ENCODE results near the gene ARHGEF40. TPM values are rescaled to one million over a fixed set of nuclear protein-coding genes. Genes with fewer than 3 reads are reported as not detected.
A peak's percentile ranks its signal among the peaks of the same experiment; 100 is the strongest.

ARHGEF40 gene
- total and polyA plus RNA-seq, 4 experiments from 2014 or later = 0.42 to 0.66 (median 0.51) TPM

GRCh38 chr14:21025371-21026273, 44.5 kb upstream of the ARHGEF40 start:
- peak overlapping the region; percentile 51 for H3K27ac ChIP-seq (ENCODE audit: low read depth, low read length)
- CTCF ChIA-PET (ENCODE audit: partially characterized antibody) = interaction anchor here (1.1 to 2.6 kb wide), 4 partner anchors 10 to 79 kb away, joined by 3 to 34 read pairs (median 8); no protein-coding TSS in a partner anchor
- H3K9me3 ChIP-seq (ENCODE audit: control insufficient read depth in 1 of 2, low read length in 2 of 2) = no peaks in the 10 kb centered on the region
- intact Hi-C loops (cut with micrococcal nuclease) = loop anchor here (2.0 kb wide), 1 partner anchor 67 kb away; no protein-coding TSS in a partner anchor
- H3K4me1 Mint-ChIP-seq = peaks cover 12 to 33% (median 22%) of the 10 kb centered on the region in 4 donors
- no peak for DNase-seq
- peaks cover 20% of the 10 kb centered on the region for H3K4me1 ChIP-seq (ENCODE audit: insufficient read depth, low read length)
- H3K27ac Mint-ChIP-seq = peak overlapping the region; percentile 16 to 93 (median 91)
- no peaks in the 10 kb centered on the region for H3K27me3 ChIP-seq (ENCODE audit: insufficient read depth, low read length)
- H3K27me3 Mint-ChIP-seq = no peaks in the 10 kb centered on the region
- H3K4me3 ChIP-seq (ENCODE audit: low read length in 2 of 2) = peak overlapping the region; percentile 23 to 77
- H3K36me3 Mint-ChIP-seq = peaks cover 15% of the 10 kb centered on the region in 2 donors
- POLR2A ChIA-PET (ENCODE audit: partially characterized antibody) = interaction anchor here (0.8 to 2.5 kb wide), 3 partner anchors 11 to 72 kb away, joined by 3 to 18 read pairs (median 3); no protein-coding TSS in a partner anchor
- peak overlapping the region; percentile 83 to 95 (median 91) for H3K4me3 Mint-ChIP-seq
- peaks cover 0 to 2% (median 0%) of the 10 kb centered on the region in 8 donors for H3K9me3 Mint-ChIP-seq
- H3K36me3 ChIP-seq (ENCODE audit: insufficient read depth, low read length) = no peaks in the 10 kb centered on the region

GRCh38 chr14:21026274-21026987, 43.7 kb upstream of the ARHGEF40 start:
- Histone ChIP-seq H3K4me3 (ENCODE audit: low read length in 2 of 2) (no peak overlapping the region), H3K36me3 (ENCODE audit: insufficient read depth, low read length) (no peaks in the 10 kb centered on the region), H3K27me3 (ENCODE audit: insufficient read depth, low read length) (no peaks in the 10 kb centered on the region), H3K9me3 (ENCODE audit: control insufficient read depth in 1 of 2, low read length in 2 of 2) (no peaks in the 10 kb centered on the region), H3K4me1 (ENCODE audit: insufficient read depth, low read length) (peaks cover 20% of the 10 kb centered on the region), H3K27ac (ENCODE audit: low read depth, low read length) (no peak overlapping the region)
- Mint-ChIP-seq H3K36me3 (peaks cover 7 to 8% of the 10 kb centered on the region in 2 donors), H3K9me3 (peaks cover 0 to 2% (median 0%) of the 10 kb centered on the region in 8 donors), H3K4me3 (peak overlapping the region; percentile 39 to 91 (median 56)), H3K27ac (peak overlapping the region; percentile 16 to 78 (median 51)), H3K27me3 (no peaks in the 10 kb centered on the region), H3K4me1 (peaks cover 12 to 33% (median 22%) of the 10 kb centered on the region in 4 donors)
- ChIA-PET CTCF (ENCODE audit: partially characterized antibody) (interaction anchor here (1.4 to 1.6 kb wide), 2 partner anchors 11 to 66 kb away, joined by 5 to 12 read pairs; no protein-coding TSS in a partner anchor), POLR2A (ENCODE audit: partially characterized antibody) (interaction anchor here (0.8 kb wide), 1 partner anchor 71 kb away, joined by 3 read pairs; no protein-coding TSS in a partner anchor)
- no peak for DNase-seq
- intact Hi-C loops (cut with micrococcal nuclease) = no loop called here

- intact Hi-C loops (cut with micrococcal nuclease) = no loop called here
- Mint-ChIP-seq H3K4me3 (peak overlapping the region in 6 of 8 donors; percentile 1 to 76 (median 32)), H3K4me1 (peaks cover 12 to 32% (median 22%) of the 10 kb centered on the region in 4 donors), H3K27me3 (peaks cover 0 to 1% of the 10 kb centered on the region in 2 donors), H3K9me3 (peaks cover 0 to 2% (median 0%) of the 10 kb centered on the region in 8 donors), H3K36me3 (peaks cover 3 to 6% of the 10 kb centered on the region in 2 donors), H3K27ac (peak overlapping the region in 6 of 7 donors; percentile 4 to 78 (median 63))
- POLR2A ChIA-PET (ENCODE audit: partially characterized antibody) = no interaction called here
- Histone ChIP-seq H3K27ac (ENCODE audit: low read depth, low read length) (no peak overlapping the region), H3K27me3 (ENCODE audit: insufficient read depth, low read length) (no peaks in the 10 kb centered on the region), H3K36me3 (ENCODE audit: insufficient read depth, low read length) (no peaks in the 10 kb centered on the region), H3K4me3 (ENCODE audit: low read length in 2 of 2) (no peak overlapping the region), H3K4me1 (ENCODE audit: insufficient read depth, low read length) (peaks cover 20% of the 10 kb centered on the region), H3K9me3 (ENCODE audit: control insufficient read depth in 1 of 2, low read length in 2 of 2) (no peaks in the 10 kb centered on the region)
- CTCF ChIA-PET (ENCODE audit: partially characterized antibody) = interaction anchor here (1.6 kb wide), 1 partner anchor 65 kb away, joined by 5 read pairs; no protein-coding TSS in a partner anchor
- no peak for DNase-seq
Measured at GRCh38 chr14:21026988-21027315, 43.2 kb upstream of the ARHGEF40 start.

- intact Hi-C loops (cut with micrococcal nuclease) = no loop called here
- Mint-ChIP-seq H3K27ac (peak within 1 kb of the TSS in 1 of 7 donors; percentile 60), H3K4me3 (no peak within 1 kb of the TSS), H3K4me1 (peaks cover 0 to 5% (median 2%) of the 10 kb centered on the region in 4 donors), H3K36me3 (peaks cover 0 to 2% of the 10 kb centered on the region in 2 donors), H3K9me3 (peaks cover 0 to 2% (median 0%) of the 10 kb centered on the region in 8 donors), H3K27me3 (peaks cover 1 to 3% of the 10 kb centered on the region in 2 donors)
- Histone ChIP-seq H3K9me3 (ENCODE audit: control insufficient read depth in 1 of 2, low read length in 2 of 2) (no peaks in the 10 kb centered on the region), H3K36me3 (ENCODE audit: insufficient read depth, low read length) (no peaks in the 10 kb centered on the region), H3K27me3 (ENCODE audit: insufficient read depth, low read length) (no peaks in the 10 kb centered on the region), H3K27ac (ENCODE audit: low read depth, low read length) (no peak within 1 kb of the TSS), H3K4me1 (ENCODE audit: insufficient read depth, low read length) (no peaks in the 10 kb centered on the region), H3K4me3 (ENCODE audit: low read length in 2 of 2) (no peak within 1 kb of the TSS)
- no peak for DNase-seq
- ChIA-PET CTCF (ENCODE audit: partially characterized antibody) (interaction anchor here (10.7 kb wide), 1 partner anchor 14 kb away, joined by 138 read pairs; no protein-coding TSS in a partner anchor), POLR2A (ENCODE audit: partially characterized antibody) (interaction anchor here (1.1 kb wide), 1 partner anchor 8 kb away, joined by 3 read pairs; no protein-coding TSS in a partner anchor)
Measured at GRCh38 chr14:21029917-21030316, 40.2 kb upstream of the ARHGEF40 start, which contains the start of gene TPPP2. TPPP2 (plus strand) TSS chr14:21030217; CDS start chr14:21030582, 365 bp downstream.

GRCh38 chr14:21030531-21030930, 39.6 kb upstream of the ARHGEF40 start:
- Mint-ChIP-seq H3K4me3 (no peak overlapping the region), H3K27me3 (peaks cover 1 to 3% of the 10 kb centered on the region in 2 donors), H3K27ac (peak overlapping the region in 1 of 7 donors; percentile 60), H3K4me1 (peaks cover 0 to 5% (median 2%) of the 10 kb centered on the region in 4 donors), H3K36me3 (no peaks in the 10 kb centered on the region), H3K9me3 (peaks cover 0 to 2% (median 0%) of the 10 kb centered on the region in 8 donors)
- H3K9me3 ChIP-seq (ENCODE audit: control insufficient read depth in 1 of 2, low read length in 2 of 2) = no peaks in the 10 kb centered on the region
- H3K36me3 ChIP-seq (ENCODE audit: insufficient read depth, low read length) = no peaks in the 10 kb centered on the region
- H3K4me1 ChIP-seq (ENCODE audit: insufficient read depth, low read length) = no peaks in the 10 kb centered on the region
- ChIA-PET CTCF (ENCODE audit: partially characterized antibody) (interaction anchor here (10.7 kb wide), 1 partner anchor 15 kb away, joined by 138 read pairs; no protein-coding TSS in a partner anchor), POLR2A (ENCODE audit: partially characterized antibody) (interaction anchor here (1.1 kb wide), 1 partner anchor 9 kb away, joined by 3 read pairs; no protein-coding TSS in a partner anchor)
- no peak overlapping the region for H3K27ac ChIP-seq (ENCODE audit: low read depth, low read length)
- no peak overlapping the region for H3K4me3 ChIP-seq (ENCODE audit: low read length in 2 of 2)
- intact Hi-C loops (cut with micrococcal nuclease) = no loop called here
- DNase-seq = no peak
- H3K27me3 ChIP-seq (ENCODE audit: insufficient read depth, low read length) = no peaks in the 10 kb centered on the region

GRCh38 chr14:21032326-21033132, 37.6 kb upstream of the ARHGEF40 start:
- DNase-seq = no peak
- no peaks in the 10 kb centered on the region for H3K4me1 ChIP-seq (ENCODE audit: insufficient read depth, low read length)
- no peak overlapping the region for H3K4me3 Mint-ChIP-seq
- H3K9me3 ChIP-seq (ENCODE audit: control insufficient read depth in 1 of 2, low read length in 2 of 2) = no peaks in the 10 kb centered on the region
- H3K27me3 ChIP-seq (ENCODE audit: insufficient read depth, low read length) = no peaks in the 10 kb centered on the region
- H3K27ac ChIP-seq (ENCODE audit: low read depth, low read length) = no peak overlapping the region
- ChIA-PET POLR2A (ENCODE audit: partially characterized antibody) (interaction anchor here (0.6 kb wide), 1 partner anchor 83 kb away, joined by 3 read pairs; no protein-coding TSS in a partner anchor), CTCF (ENCODE audit: partially characterized antibody) (interaction anchor here (1.4 to 10.7 kb wide), 7 partner anchors 8 to 72 kb away, joined by 3 to 138 read pairs (median 7); no protein-coding TSS in a partner anchor)
- H3K27ac Mint-ChIP-seq = no peak overlapping the region
- no peaks in the 10 kb centered on the region for H3K36me3 ChIP-seq (ENCODE audit: insufficient read depth, low read length)
- H3K36me3 Mint-ChIP-seq = no peaks in the 10 kb centered on the region
- no peaks in the 10 kb centered on the region for H3K4me1 Mint-ChIP-seq
- peaks cover 0 to 2% (median 0%) of the 10 kb centered on the region in 8 donors for H3K9me3 Mint-ChIP-seq
- H3K27me3 Mint-ChIP-seq = peaks cover 1 to 3% of the 10 kb centered on the region in 2 donors
- no peak overlapping the region for H3K4me3 ChIP-seq (ENCODE audit: low read length in 2 of 2)
- intact Hi-C loops (cut with micrococcal nuclease) = no loop called here

All from CD4-positive, alpha-beta memory T cell (primary cell).